ENCODE results near the gene SGPP2. TPM values are rescaled to one million over a fixed set of nuclear protein-coding genes. Genes with fewer than 3 reads are reported as not detected.
"Not testable (repeated sequence)": the region's sequence is repeated elsewhere in the genome, so short reads cannot be mapped to it uniquely, and the experiment has no call there.

Gene SGPP2, protein sequence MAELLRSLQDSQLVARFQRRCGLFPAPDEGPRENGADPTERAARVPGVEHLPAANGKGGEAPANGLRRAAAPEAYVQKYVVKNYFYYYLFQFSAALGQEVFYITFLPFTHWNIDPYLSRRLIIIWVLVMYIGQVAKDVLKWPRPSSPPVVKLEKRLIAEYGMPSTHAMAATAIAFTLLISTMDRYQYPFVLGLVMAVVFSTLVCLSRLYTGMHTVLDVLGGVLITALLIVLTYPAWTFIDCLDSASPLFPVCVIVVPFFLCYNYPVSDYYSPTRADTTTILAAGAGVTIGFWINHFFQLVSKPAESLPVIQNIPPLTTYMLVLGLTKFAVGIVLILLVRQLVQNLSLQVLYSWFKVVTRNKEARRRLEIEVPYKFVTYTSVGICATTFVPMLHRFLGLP
- 1 to 10 TPM in 2 of 3 donors, under 1 TPM in 1; 0.11 to 3.5 (median 1.6) TPM for polyA plus RNA-seq

DNA sequence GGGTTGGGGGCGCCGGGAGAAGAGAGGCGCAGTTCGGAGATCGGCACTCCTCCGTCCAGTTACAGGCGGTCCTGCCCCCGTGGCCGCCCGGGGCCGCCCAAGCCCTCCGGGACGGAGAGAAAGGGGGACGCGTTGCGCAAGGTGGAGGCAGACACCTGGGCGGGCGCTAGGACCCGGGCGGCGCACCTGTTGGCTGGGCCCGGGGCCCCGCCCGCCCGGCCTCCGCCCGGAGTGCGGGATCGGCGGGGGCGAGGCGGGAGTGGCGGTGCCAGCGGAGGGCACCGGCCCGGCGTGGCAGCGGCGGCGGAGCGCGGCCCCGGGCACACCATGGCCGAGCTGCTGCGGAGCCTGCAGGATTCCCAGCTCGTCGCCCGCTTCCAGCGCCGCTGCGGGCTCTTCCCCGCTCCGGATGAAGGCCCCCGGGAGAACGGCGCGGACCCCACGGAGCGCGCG lies at the start of gene SGPP2:
Gene SGPP2, plus strand, starts transcription at position 268 of the 453 bp plus-strand sequence. Its CDS starts 60 bp downstream, at position 328.
- 1 to 2% (median 1%) methylated on average over 19 to 60 of the region's 61 CpGs for WGBS, 3 donors
- H3K27ac ChIP-seq (ENCODE audit: low read depth, low read length): no peak within 1 kb of the TSS

DNA sequence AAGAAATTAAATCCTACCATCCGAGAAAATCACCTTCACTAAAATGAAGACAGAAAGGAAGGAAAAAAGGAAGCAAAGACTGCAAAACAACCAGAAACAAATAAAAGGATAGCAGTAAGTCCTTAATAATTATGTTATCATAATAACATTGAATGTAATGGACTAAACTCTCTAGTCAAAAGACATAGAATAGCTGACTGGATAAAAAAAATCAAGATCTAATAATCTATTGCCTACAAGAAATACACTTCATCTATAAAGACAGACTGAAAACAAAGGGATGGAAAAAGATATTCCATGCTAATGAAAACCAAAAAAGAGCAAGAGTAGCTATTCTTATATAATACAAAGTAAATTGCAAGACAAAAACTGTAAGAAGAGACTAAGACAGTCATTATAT lies 48.5 kb upstream of the SGPP2 start:
- H3K27ac ChIP-seq (ENCODE audit: low read depth, low read length): no peak overlapping the region
- WGBS, 3 donors: 81 to 97% (median 82%) methylated on average over 1 of the region's 1 CpG

DNA sequence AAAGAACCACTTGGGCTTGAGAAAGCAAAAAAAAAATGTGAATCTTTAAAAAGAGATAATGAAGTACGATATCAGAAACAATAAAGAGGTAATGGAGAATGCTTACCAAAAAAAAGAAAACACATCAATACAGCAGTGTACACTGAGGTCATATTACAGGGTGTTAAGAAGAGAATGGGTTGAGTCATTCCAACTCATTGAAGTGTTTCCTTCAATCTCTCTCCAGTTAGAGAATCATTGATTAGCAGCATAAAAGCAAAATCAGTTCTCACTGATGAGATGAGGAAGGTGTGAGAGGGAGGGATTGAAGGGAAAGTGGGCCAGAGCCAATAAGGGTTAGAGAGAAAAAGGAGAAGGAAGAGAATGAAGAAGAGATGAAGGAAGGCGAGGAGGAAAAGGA lies 43.9 kb upstream of the SGPP2 start:
- WGBS, 3 donors: 73 to 90% (median 78%) methylated on average over 2 of the region's 2 CpGs
- H3K27ac ChIP-seq (ENCODE audit: low read depth, low read length): no peak overlapping the region

DNA sequence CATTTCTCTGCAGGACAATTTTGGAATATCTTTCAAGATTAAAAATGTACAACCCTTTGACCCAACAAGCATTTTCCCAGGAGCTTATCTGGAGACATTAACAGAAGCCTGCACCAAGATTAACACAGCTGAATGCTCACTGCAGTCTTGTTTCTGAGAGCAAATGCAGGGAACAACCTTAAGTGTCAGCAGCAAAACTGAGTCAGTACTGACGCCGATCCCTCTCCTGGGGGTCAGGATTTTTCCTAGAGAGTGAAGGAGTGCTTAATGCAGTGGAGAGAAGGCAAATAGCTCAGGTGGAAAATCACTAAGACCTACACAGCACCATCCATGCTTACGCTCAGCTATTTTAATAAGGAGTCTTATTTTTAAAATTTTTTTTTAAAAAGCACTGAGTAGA lies 42.8 kb upstream of the SGPP2 start:
- 64 to 76% (median 74%) methylated on average over 3 of the region's 3 CpGs for WGBS, 3 donors
- no peak overlapping the region for H3K27ac ChIP-seq (ENCODE audit: low read depth, low read length)

DNA sequence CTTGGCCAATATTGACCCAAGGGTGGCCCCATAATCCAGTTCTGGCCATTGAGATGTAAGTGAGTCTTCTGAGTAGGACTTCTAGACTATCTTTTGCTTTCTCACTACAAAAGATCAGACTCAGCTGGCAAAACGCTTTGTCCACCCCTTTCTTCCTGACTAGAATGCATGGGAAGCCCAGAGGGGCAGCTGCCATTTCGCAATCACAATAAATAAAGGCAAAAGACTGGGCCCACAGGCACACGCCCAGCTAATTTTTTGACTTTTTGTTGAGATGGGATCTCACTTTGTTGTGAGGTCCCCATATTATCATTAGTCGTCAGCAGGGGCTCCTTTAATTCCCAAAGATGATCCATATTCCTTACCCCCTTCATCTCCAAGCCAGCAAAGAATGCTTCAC lies 41.1 kb upstream of the SGPP2 start:
- H3K27ac ChIP-seq (ENCODE audit: low read depth, low read length): no peak overlapping the region
- WGBS, 3 donors: 75 to 86% (median 86%) methylated on average over 4 of the region's 4 CpGs

DNA sequence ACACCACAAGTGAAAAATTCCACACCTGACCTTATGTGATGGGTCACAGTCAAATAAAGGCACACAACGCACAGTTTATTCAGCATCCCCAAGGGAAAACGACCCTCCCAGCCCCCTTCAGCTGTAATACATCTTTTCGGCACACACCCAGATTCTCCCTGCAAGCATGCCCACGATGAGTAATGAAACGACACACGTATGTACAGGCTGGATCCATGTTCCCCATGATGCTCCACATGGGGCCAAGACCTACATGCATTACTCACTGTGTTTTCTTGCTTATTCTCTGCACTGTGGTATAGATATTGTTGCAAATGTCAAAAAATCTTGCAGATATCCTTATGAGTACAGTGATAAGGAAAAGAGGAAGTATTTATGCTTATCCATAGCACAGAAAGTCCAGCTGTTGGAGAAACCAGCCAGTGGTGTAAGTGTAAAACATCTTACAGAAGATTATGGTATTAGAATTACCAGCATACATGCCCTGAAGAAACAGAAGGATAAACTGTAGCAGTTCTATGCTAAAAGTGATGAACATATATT lies 32.5 kb upstream of the SGPP2 start:
- 56 to 71% (median 66%) methylated on average over 6 of the region's 6 CpGs for WGBS, 3 donors
- no peak overlapping the region for H3K27ac ChIP-seq (ENCODE audit: low read depth, low read length)

DNA sequence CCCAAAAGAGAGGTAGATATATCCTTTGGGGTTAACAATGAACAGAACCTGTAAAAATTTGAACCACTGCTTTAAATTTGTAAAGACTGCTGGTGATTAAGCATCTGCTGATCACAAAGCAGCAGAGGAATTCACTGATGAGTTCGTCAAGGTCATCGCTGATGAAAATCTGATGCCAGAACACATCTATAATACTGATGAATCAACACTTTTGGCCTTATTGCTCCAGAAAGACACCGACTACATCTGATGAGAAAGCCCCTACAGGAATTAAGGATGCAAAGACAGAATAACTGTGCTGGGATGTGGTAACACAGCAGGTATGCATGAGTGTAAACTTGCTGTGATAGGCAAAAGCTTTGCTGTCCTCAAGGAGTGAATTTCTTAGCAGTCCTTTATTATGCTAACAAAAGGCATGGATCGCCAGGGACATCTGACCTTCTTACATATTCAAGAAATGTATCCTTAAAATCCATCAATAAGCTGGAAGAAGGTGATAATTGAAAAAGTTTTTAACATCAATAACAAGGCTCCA lies 30.5 kb upstream of the SGPP2 start:
- WGBS, 3 donors: 51 to 78% (median 75%) methylated on average over 4 of the region's 4 CpGs
- H3K27ac ChIP-seq (ENCODE audit: low read depth, low read length): no peak overlapping the region

DNA sequence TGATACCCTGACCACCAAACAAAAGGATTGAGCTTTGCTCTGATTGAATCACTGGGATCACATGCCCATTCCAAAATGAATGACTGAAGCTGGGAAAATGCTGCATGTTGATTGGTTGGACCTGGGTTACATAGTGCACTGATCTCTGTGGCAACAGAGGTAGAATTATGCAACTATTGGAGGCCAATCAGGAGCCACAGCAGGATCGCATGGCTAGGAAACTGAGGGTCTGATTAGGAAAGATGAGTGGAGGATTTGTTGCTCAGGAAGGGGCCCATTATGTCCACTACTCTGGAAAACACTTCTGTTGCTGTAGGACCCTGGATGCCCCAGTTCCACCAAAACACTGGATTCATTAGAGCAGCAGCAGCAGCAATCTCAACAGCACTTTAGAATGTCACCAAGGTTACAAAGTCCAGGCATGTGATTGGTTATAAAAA lies 25.9 kb upstream of the SGPP2 start:
- no peak overlapping the region for H3K27ac ChIP-seq (ENCODE audit: low read depth, low read length)
- 43 to 61% (median 44%) methylated on average over 1 of the region's 1 CpG for WGBS, 3 donors

DNA sequence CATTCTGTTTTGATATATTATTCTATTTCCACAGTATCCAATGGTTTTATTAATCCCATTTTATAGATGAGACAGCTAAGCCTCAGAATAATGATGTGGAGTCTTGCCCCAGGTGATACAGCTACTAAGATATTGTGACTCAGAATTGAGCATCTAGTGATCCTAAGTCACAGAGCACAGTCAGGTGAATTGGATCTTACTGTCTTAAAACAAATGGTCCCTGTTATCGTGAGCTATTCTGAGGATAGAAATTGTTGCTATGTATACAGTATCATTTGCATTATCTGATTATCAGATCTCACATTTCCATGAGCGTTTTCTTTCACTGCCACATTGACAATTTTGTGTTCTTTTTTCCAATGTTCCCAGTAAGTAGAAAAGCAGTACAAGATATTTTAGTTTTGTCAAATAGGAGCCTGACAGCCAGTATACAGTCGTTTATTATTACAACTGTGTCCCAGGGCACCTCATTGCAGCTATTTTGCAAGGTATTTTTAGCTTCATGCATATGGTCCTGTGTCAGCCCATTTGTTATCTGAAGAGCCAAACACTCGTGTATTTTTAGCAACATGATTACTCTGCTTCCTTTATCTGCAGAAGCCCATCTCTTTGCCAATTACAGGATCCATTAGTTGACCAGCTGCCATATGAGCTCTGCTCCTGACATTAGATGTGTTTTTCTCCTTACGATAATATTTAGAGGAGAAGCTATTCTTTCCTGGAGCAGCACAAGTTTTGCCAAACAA lies 25.1 kb upstream of the SGPP2 start:
- WGBS, 3 donors: 40 to 41% (median 40%) methylated on average over 5 of the region's 5 CpGs
- H3K27ac ChIP-seq (ENCODE audit: low read depth, low read length): no peak overlapping the region

DNA sequence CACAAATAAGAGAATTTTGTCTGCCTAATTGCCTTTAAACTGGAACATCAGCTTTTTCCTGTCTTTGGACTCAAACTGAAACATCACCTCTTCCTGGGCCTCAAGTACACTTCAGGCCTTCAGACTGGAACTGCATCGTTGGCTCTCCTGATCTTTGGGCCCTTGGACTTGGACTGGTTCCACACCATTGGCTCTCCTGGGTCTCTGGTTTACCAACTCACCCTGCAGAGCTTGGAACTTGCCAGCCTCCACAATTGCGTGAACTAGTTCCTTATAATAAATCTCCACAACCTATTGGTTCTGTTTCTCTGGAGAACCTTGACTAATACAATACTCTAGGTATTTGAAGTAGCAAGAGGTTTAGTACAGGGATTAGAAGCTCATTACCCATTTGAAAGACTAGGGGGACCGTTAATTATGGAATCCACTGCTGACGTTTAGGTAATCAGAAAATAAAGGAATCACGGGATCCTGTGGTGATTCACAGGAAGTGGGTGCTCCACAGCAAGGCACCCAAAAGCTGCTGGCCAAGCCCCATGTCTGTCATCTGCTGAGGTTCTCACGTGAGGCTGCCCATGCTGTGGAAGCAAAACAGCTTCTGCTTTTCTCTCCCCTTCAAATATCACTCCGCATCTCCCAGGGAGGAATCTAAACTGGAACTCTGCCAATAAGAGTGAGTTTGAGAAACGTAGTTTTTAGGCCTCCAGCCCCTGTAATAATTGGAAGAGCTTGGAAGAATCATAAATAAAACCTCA lies 20.0 kb upstream of the SGPP2 start:
- 43 to 49% (median 47%) methylated on average over 8 of the region's 8 CpGs for WGBS, 3 donors

DNA sequence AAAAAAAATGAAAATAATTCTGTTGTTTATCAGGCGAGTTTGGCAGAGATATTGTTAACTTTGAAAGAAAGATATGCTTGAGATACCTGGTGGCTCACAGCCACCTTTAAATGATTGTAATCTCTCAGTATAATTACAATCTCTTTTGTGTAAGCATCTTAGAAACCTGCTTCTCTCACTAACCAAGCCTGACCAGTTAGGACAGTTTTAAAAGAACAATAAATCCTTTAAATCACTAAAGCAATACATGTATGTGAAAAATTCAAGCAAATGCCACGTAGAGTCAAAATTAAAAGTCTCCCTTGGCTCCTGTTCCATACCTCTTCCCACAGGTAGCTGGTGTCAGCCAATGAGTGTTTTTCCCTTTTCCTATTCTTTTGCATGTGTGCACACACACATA lies 15.7 kb upstream of the SGPP2 start:
- whole genome bisulfite sequencing, 3 donors: 54 to 89% (median 82%) methylated on average over 2 of the region's 2 CpGs

More for the DNA sequence above, 20.0 kb upstream of the SGPP2 start:
- H3K27ac ChIP-seq (ENCODE audit: low read depth, low read length): no peak overlapping the region

DNA sequence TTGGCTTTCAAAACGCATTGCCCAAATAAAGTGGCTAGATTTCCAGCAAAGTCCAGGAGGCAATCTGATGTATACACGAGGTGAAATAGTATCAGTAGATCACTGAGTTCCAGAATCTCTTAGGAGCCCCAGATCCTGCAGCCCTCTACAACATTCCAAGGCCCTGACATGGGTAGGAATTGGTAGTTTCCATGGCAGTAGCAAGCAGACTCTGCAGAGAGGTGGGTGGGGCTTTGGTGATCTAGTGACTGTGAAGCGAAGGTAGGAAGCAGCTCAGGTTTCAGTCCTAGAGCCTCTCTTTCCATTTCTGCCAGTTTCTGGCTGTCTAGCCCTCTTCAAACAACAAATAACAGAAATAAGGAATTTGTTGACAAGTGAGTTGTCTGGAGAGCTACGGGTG lies 13.8 kb upstream of the SGPP2 start:
- WGBS, 3 donors: 63 to 86% (median 79%) methylated on average over 4 of the region's 4 CpGs
- no peak overlapping the region for H3K27ac ChIP-seq (ENCODE audit: low read depth, low read length)

More for the DNA sequence above, 15.7 kb upstream of the SGPP2 start:
- H3K27ac ChIP-seq (ENCODE audit: low read depth, low read length): no peak overlapping the region

DNA sequence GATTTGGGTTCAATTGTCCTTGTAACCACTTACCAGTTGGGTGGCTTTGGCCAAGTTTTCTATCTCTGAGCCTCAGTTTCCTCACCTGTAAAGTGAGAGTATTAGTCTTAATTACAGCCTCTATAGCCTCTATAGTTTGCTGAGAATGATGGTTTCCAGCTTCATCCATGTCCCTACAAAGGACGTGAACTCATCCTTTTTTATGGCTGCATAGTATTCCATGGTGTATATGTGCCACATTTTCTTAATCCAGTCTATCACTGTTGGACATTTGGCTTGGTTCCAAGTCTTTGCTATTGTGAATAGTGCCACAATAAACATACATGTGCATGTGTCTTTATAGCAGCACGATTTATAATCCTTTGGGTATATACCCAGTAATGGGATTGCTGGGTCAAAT lies 12.0 kb upstream of the SGPP2 start:
- 82 to 94% (median 84%) methylated on average over 2 of the region's 2 CpGs for WGBS, 3 donors
- H3K27ac ChIP-seq (ENCODE audit: low read depth, low read length): not testable (repeated sequence)

DNA sequence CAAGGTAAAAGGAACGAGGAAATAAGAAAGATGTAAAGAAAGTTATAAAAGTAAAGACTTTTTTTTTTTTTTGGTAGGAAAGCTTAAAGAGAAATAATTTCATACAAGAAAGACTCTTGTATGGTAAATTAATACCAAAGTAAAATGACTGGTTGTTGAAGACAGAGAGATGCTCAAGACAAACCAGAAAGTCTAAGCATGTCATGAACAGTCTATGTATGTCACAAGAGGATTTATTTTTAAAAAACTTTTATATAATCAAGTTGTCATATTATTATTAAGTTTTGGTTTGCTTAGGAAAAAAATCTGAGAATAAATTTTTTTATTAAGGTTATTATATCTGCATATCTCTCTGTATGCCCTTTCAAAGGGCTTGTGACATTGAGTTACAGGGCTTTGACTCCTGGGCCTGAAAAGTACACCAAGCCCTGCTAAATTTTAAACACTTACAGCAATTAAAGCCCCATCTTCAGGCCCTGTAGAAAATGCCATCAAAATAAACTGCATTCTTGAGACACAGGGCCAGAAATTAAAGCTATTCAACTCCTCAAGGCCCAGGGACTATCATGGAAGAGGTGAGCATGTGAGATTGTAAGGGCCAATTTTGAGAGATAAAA lies 10.9 kb upstream of the SGPP2 start:
- WGBS, 3 donors: 81 to 88% (median 88%) methylated on average over 1 of the region's 1 CpG
- H3K27ac ChIP-seq (ENCODE audit: low read depth, low read length): no peak overlapping the region

DNA sequence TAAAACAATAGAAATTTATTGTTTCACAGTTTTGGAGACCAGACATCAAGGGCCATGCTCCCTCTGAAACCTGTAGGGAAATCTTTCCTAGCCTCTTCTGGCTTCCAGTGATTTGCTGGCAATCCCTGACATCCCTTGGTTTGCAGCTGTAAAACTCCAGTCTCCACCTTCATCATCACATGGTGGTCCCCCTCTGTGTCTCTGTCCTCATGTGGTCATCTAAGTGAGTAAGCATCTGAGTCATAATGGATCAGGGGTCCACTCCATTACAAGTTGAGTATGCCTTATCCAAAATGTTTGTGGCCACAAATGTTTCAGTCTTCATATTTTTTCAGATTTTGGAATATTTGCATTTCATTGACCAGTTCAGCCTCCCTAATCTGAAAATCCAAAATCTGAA lies 5.6 kb upstream of the SGPP2 start:
- no peak overlapping the region for H3K27ac ChIP-seq (ENCODE audit: low read depth, low read length)

DNA sequence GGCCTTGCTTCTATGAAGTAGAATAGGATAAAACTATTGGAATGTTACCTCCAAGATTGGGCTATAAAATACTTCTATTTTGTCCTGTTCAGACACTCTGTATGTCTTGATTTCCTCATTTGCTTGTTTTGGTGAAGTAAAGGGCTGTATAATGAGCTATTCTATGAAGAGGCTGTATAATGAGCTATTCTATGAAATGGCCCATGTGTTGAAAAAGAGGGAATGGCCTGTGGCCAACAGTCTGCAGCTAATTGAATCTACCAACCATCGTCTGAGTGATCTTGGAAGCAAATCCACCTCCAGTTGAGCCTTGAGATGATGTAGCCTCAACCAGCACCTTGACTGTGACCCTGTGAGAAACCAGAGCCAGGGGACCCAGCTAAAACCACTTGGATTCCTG lies 3.8 kb upstream of the SGPP2 start:
- 64 to 75% (median 72%) methylated on average over 1 of the region's 1 CpG for WGBS, 3 donors
- no peak overlapping the region for H3K27ac ChIP-seq (ENCODE audit: low read depth, low read length)

DNA sequence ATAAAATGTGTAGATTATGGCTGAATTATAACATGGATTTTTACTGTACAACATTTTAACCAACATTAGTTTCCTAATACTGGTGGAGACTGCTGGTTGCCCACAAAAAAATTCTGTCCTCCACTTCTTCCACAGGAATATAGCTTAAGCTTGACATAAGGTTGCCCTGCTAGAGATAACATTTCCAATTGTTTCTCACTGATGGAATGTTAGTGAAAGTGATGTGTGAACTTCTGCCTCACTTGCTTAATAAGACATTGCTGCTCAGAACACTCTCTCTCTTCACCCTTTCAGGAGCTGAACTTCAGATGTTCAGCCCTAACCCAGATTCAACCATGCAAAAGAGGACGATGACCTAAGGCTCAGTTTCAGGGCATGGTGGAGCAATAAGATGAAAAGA lies 2.7 kb upstream of the SGPP2 start:
- WGBS, 3 donors: 60 to 87% (median 75%) methylated on average over 1 of the region's 1 CpG
- no peak overlapping the region for H3K27ac ChIP-seq (ENCODE audit: low read depth, low read length)

DNA sequence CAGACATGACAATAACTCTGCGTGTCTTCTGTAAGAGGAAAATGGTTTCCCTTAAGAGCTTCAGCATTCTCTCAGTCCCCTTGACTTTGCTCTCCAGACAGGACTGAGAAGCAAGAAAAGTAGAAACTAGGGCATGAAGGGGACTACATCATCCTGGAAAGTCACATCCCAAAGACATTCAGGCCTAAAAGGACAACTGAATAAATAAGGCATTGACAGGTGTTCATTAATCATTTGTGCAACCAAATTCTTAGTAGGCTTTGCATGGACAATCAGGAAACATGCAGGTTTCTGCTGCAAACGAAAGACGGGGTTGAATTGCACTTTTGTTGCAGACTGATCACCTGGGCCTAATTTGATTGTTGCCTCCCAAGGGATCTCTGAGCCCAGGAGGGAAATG lies 1.2 kb upstream of the SGPP2 start:
- 56 to 75% (median 67%) methylated on average over 3 of the region's 3 CpGs for WGBS, 3 donors
- H3K27ac ChIP-seq (ENCODE audit: low read depth, low read length): no peak overlapping the region
